ENCODE measurements around the gene ILK. TPM values are rescaled to one million over a fixed set of nuclear protein-coding genes. Genes with fewer than 3 reads are reported as not detected.

ILK gene
- total and polyA plus RNA-seq, 2 experiments from 2014 or later = 114 to 126 TPM

DNA sequence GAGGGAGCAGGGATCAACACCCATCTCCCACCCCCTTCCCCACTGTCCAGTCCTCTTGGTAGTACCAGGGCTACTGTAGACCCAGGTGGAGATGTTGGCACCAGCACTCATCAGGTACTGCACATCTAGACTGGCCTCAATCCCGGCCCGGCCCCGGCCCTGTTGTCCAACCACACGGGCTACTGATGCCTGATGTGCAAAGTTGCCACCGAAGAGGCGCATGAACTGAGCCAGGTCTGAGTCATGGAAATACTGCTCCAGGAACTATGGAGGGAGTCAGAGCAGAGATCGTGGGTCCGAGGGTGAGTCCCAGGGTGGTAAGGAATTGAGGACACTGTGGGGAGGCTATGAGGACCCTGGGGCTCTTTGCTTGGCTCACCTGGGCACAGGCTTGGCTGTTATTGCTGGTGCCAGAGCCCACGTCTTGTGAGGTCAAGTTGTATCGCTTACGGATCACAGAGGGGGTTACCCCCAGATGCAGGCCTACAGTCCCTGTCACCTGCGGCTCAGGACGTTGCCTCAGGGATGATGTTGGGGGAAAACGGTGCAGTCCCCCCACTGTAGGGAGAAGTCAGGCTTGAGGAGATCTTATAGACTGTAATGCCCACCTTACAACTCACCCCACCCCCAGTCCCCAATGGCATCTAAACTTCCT lies 13.1 kb downstream of the ILK start:
- Histone ChIP-seq H3K79me2 (peaks cover 15% of the 10 kb centered on the region), H3K9me2 (replicated peaks; ENCODE audit: insufficient read depth) (no peaks in the 10 kb centered on the region), H3K9me3 (ENCODE audit: low read depth) (no peaks in the 10 kb centered on the region), H2AFZ (no peak overlapping the region), H4K20me1 (ENCODE audit: insufficient read depth, poor library complexity, severe bottlenecking) (no peaks in the 10 kb centered on the region), H3K4me1 (ENCODE audit: insufficient read depth) (peaks cover 18% of the 10 kb centered on the region), H3K4me3 (no peak overlapping the region), H3K4me2 (no peak overlapping the region), H3K36me3 (replicated peaks; ENCODE audit: insufficient read depth, low read depth) (no peaks in the 10 kb centered on the region), H3K27me3 (no peaks in the 10 kb centered on the region), H3K27ac (no peak overlapping the region)
- TF ChIP-seq, protein P1, sequence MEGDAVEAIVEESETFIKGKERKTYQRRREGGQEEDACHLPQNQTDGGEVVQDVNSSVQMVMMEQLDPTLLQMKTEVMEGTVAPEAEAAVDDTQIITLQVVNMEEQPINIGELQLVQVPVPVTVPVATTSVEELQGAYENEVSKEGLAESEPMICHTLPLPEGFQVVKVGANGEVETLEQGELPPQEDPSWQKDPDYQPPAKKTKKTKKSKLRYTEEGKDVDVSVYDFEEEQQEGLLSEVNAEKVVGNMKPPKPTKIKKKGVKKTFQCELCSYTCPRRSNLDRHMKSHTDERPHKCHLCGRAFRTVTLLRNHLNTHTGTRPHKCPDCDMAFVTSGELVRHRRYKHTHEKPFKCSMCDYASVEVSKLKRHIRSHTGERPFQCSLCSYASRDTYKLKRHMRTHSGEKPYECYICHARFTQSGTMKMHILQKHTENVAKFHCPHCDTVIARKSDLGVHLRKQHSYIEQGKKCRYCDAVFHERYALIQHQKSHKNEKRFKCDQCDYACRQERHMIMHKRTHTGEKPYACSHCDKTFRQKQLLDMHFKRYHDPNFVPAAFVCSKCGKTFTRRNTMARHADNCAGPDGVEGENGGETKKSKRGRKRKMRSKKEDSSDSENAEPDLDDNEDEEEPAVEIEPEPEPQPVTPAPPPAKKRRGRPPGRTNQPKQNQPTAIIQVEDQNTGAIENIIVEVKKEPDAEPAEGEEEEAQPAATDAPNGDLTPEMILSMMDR (IDR thresholded peaks at IDR 0.05; ENCODE audit: poor library complexity) = no peak
- TF ChIP-seq EZH2 (IDR thresholded peaks at IDR 0.05; ENCODE audit: borderline replicate concordance) (no peak), EZH2phosphoT487 (IDR thresholded peaks at IDR 0.05; ENCODE audit: low read depth, severe bottlenecking, unreplicated experiment) (no peak)
- no peak for DNase-seq (ENCODE audit: low spot score)
- 94% methylated on average over 14 of the region's 14 CpGs for WGBS (ENCODE audit: low lambda C conversion rate, missing lambda C conversion rate)

DNA sequence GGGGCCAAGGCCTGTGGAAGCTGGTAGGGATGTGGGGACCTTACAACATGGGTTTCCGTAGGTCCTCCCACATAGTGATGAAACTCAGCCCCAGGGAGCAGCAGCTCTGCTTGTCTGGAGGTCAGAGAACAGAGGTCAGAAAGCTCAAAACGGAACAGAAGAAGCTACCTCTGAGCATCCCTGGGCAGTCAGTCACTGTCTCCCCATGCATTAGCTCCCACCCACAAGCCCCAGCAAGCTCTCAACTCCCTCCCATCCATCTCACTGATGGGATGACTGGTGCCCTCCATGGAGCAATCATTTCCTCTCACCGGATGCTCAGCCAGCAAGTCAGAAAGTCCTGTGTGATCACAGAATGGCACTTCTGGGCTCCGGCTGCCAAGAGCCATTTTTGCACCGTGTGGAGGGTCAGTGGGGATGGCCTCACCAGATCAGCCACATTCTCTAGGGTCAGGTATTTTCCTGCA lies 13.8 kb downstream of the ILK start:
- H3K4me3 ChIP-seq = no peak overlapping the region
- H3K27me3 ChIP-seq = no peaks in the 10 kb centered on the region
- H3K9me3 ChIP-seq (ENCODE audit: low read depth) = no peaks in the 10 kb centered on the region
- no peaks in the 10 kb centered on the region for H3K36me3 ChIP-seq (replicated peaks; ENCODE audit: insufficient read depth, low read depth)
- peaks cover 15% of the 10 kb centered on the region for H3K79me2 ChIP-seq
- peak overlapping the region; percentile 5 for H3K27ac ChIP-seq
- H3K4me1 ChIP-seq (ENCODE audit: insufficient read depth) = peaks cover 18% of the 10 kb centered on the region
- no peak for TF ChIP-seq EZH2 (IDR thresholded peaks at IDR 0.05; ENCODE audit: borderline replicate concordance)
- TF ChIP-seq EZH2phosphoT487 (IDR thresholded peaks at IDR 0.05; ENCODE audit: low read depth, severe bottlenecking, unreplicated experiment) = no peak
- TF ChIP-seq, protein P1 (IDR thresholded peaks at IDR 0.05; ENCODE audit: poor library complexity) = no peak
- peak overlapping the region; percentile 90 for H3K4me2 ChIP-seq
- no peak overlapping the region for H2AFZ ChIP-seq
- H4K20me1 ChIP-seq (ENCODE audit: insufficient read depth, poor library complexity, severe bottlenecking) = no peaks in the 10 kb centered on the region
- no peak for DNase-seq (ENCODE audit: low spot score)
- 95% methylated on average over 5 of the region's 5 CpGs for WGBS (ENCODE audit: low lambda C conversion rate, missing lambda C conversion rate)
- no peaks in the 10 kb centered on the region for H3K9me2 ChIP-seq (replicated peaks; ENCODE audit: insufficient read depth)

DNA sequence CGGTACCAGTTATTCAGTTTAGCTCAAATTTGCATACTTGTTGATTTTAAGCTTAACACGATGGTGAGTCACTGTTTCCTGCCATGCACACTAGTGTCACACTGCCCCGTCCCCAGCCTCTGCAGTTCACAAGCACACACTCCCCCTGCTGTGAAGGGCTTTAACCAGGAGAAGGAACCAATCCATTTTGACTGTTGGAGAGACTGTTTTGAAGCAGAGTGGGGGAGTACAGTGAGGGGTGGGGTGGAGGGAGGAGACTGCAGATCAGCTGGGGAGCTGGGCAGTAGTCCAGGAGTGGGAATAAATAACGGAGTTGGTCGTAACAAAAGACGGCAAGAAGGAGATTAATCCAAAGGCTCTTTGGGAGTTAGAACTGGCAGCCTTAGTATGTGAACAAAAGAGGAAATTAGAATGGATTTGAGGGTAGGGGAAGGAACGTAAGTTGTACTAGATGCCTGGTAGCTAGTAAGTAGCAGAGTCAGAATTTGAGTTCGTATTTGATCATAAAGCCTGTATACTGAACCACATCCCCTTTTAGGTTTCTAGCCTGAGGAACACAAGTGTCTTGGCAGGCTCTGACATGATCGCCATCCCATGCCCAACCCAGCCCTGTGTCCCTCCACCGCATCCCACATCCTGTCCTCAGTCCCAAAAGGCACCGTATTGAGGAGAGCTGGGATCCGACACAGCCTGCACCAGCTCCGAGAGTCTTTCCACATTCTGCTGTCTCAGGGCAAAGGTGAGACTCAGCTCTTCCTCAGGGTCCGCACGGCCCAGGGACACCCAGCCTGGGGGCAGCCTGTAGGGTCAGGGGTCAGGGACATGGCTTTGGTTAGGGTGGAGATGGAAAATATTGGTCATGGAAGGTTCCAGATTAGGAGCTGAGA lies 14.8 kb downstream of the ILK start:
- H2AFZ ChIP-seq = peak overlapping the region; percentile 61

More for the DNA sequence above, 14.8 kb downstream of the ILK start:
- 38% methylated on average over 15 of the region's 15 CpGs for WGBS (ENCODE audit: low lambda C conversion rate, missing lambda C conversion rate)
- peak overlapping the region; percentile 50 for H3K4me3 ChIP-seq
- H3K27me3 ChIP-seq = no peaks in the 10 kb centered on the region
- no peaks in the 10 kb centered on the region for H3K36me3 ChIP-seq (replicated peaks; ENCODE audit: insufficient read depth, low read depth)
- H3K4me2 ChIP-seq = peak overlapping the region; percentile 90
- peak overlapping the region; percentile 79 for H3K27ac ChIP-seq
- TF ChIP-seq EZH2phosphoT487 (IDR thresholded peaks at IDR 0.05; ENCODE audit: low read depth, severe bottlenecking, unreplicated experiment) (no peak), EZH2 (IDR thresholded peaks at IDR 0.05; ENCODE audit: borderline replicate concordance) (no peak)
- TF ChIP-seq, protein P1 (IDR thresholded peaks at IDR 0.05; ENCODE audit: poor library complexity) = no peak
- H4K20me1 ChIP-seq (ENCODE audit: insufficient read depth, poor library complexity, severe bottlenecking) = no peaks in the 10 kb centered on the region
- peaks cover 13% of the 10 kb centered on the region for H3K4me1 ChIP-seq (ENCODE audit: insufficient read depth)
- no peaks in the 10 kb centered on the region for H3K9me3 ChIP-seq (ENCODE audit: low read depth)
- peaks cover 15% of the 10 kb centered on the region for H3K79me2 ChIP-seq
- peak; percentile 80 for DNase-seq (ENCODE audit: low spot score)
- no peaks in the 10 kb centered on the region for H3K9me2 ChIP-seq (replicated peaks; ENCODE audit: insufficient read depth)
